SK-N-SH (cell line): ENCODE data around the gene TUBGCP6.

Source experiments
- EP300 ChIP-seq, 2 experiments: IDR thresholded peaks; 2 replicates each; pipeline versions ENCODE4 v1.4.0 to v1.6.1; 2012; ENCODE audit warnings: borderline replicate concordance in 1 of 2, low read depth in 1 of 2, low read length in 1 of 2
- TF ChIP-seq, protein P1 (sequence below): fragments of 200-600 bp; sonication (generic); IDR thresholded peaks from 2 replicates; pipeline ENCODE4 v1.6.1; 2017; ENCODE audit warnings: antibody characterized with exemption, mild to moderate bottlenecking, moderate library complexity

DNA sequence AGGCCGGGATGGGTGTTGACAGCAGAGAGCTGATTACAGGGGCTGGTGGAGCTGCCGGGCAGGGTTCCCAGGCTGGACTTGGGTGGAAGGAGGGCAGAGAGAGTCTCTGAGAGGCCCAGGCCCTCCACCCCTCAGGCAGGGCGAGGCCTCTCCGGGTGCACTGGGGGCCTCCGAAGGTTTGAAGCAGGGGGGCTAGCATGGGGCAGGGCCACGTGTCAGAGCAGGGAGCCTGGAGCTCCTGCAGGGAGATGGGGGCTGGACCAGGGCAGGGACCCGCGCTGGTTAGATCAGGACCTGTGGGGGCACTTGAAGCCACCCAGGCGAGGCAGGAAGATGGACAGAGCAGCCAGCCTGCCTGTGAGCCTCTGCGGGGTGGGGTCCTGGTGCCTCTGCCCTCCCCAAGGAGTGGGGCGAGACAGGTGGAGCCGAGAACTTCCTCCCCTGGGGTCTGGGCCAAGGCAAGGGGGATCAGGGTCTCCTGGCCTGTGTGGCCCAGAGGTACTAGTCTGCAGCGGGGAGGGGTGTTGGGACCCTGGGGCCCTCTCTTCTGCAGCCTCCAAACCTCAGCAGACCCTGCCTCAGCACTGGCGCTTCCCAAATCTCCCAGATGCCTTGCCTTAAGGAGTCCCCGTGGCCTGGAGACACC, 73.4 kb downstream of the TUBGCP6 start:
- TF ChIP-seq, protein P1, sequence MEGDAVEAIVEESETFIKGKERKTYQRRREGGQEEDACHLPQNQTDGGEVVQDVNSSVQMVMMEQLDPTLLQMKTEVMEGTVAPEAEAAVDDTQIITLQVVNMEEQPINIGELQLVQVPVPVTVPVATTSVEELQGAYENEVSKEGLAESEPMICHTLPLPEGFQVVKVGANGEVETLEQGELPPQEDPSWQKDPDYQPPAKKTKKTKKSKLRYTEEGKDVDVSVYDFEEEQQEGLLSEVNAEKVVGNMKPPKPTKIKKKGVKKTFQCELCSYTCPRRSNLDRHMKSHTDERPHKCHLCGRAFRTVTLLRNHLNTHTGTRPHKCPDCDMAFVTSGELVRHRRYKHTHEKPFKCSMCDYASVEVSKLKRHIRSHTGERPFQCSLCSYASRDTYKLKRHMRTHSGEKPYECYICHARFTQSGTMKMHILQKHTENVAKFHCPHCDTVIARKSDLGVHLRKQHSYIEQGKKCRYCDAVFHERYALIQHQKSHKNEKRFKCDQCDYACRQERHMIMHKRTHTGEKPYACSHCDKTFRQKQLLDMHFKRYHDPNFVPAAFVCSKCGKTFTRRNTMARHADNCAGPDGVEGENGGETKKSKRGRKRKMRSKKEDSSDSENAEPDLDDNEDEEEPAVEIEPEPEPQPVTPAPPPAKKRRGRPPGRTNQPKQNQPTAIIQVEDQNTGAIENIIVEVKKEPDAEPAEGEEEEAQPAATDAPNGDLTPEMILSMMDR, result no peak
- TF ChIP-seq EP300 (IDR thresholded peaks at IDR 0.05; ENCODE audit: borderline replicate concordance in 1 of 2, low read depth in 1 of 2, low read length in 1 of 2), result no peak
